GM19240 (cell line): ENCODE measurements around the gene DELE1.
"Not testable (repeated sequence)": the region's sequence is repeated elsewhere in the genome, so short reads cannot be mapped to it uniquely, and the experiment has no call there.

ENCODE experiments used
- DNase-seq: peaks from one replicate; pipeline ENCODE4 v3.0.0; 2011; ENCODE audit warnings: low spot score; ENCODE audit not compliant: insufficient read length

DELE1 gene

GRCh38 chr5:141883892-141884318, 39.8 kb upstream of the DELE1 start:
- no peak for DNase-seq

GRCh38 chr5:141889282-141889871, 34.3 kb upstream of the DELE1 start:
- DNase-seq: no peak

GRCh38 chr5:141890429-141890828, 33.2 kb upstream of the DELE1 start:
- DNase-seq: not testable (repeated sequence)

GRCh38 chr5:141897425-141897824, 26.2 kb upstream of the DELE1 start:
- DNase-seq: no peak

GRCh38 chr5:141898448-141899049, 25.1 kb upstream of the DELE1 start:
- DNase-seq: no peak

GRCh38 chr5:141902015-141902814, 21.5 kb upstream of the DELE1 start:
- DNase-seq: no peak

- DNase-seq: no peak
Observed at GRCh38 chr5:141903261-141903660, 20.4 kb upstream of the DELE1 start.

- no peak for DNase-seq
Observed at GRCh38 chr5:141904551-141904950, 19.1 kb upstream of the DELE1 start.

- no peak for DNase-seq
Observed at GRCh38 chr5:141906517-141906916, 17.2 kb upstream of the DELE1 start.

- DNase-seq: no peak
Observed at GRCh38 chr5:141906972-141907371, 16.7 kb upstream of the DELE1 start.

GRCh38 chr5:141908796-141909195, 14.9 kb upstream of the DELE1 start:
- DNase-seq: no peak

- no peak for DNase-seq
Observed at GRCh38 chr5:141909212-141909611, 14.5 kb upstream of the DELE1 start.

GRCh38 chr5:141910271-141910673, 13.4 kb upstream of the DELE1 start:
- no peak for DNase-seq

- no peak for DNase-seq
Observed at GRCh38 chr5:141913560-141914198, 10.0 kb upstream of the DELE1 start.

GRCh38 chr5:141914199-141914743, 9.4 kb upstream of the DELE1 start:
- no peak for DNase-seq

GRCh38 chr5:141914797-141915196, 8.9 kb upstream of the DELE1 start:
- no peak for DNase-seq

- no peak for DNase-seq
Observed at GRCh38 chr5:141915881-141916336, 7.8 kb upstream of the DELE1 start.

- no peak for DNase-seq
Observed at GRCh38 chr5:141916522-141916921, 7.1 kb upstream of the DELE1 start.

GRCh38 chr5:141917760-141918159, 5.9 kb upstream of the DELE1 start:
- no peak for DNase-seq

GRCh38 chr5:141919218-141920119, 4.2 kb upstream of the DELE1 start:
- DNase-seq: no peak

GRCh38 chr5:141920771-141921170, 2.9 kb upstream of the DELE1 start:
- DNase-seq: no peak
